Psoas muscle (tissue), 8 donors: ENCODE measurements around the gene OTUD3. TPM values are rescaled to one million over a fixed set of nuclear protein-coding genes. Genes with fewer than 3 reads are reported as not detected.

Experiments
- ATAC-seq, 4 donors: fragments of 200-7000 bp; cut with Tn5 transposase; one replicate each; pipeline ENCODE4 v1.9.1; 2020; ENCODE audit warnings: moderate library complexity in 3 of 4, mild to moderate bottlenecking in 2 of 4
- DNase-seq, 2 donors: peaks; one replicate each; pipeline ENCODE4 v3.0.0-alpha.2; 2020
- H3K27ac ChIP-seq: fragments of 200-600 bp; one replicate; pipeline ENCODE4 v1.8.0; 2022
- H3K27me3 ChIP-seq, 3 donors: fragments of 200-600 bp in 1 of 3; one replicate each; pipeline versions ENCODE4 v1.6.1 to v1.8.0; 2013 to 2022; ENCODE audit warnings: low read length in 2 of 3, mild to moderate bottlenecking in 2 of 3, moderate library complexity in 1 of 3; ENCODE audit not compliant: insufficient read depth in 3 of 3
- H3K36me3 ChIP-seq, 2 donors: fragments of 200-600 bp in 1 of 2; one replicate each; pipeline versions ENCODE4 v1.6.1 to v1.8.0; 2013 to 2022; ENCODE audit warnings: low read depth in 1 of 2, mild to moderate bottlenecking in 1 of 2, moderate library complexity in 1 of 2; ENCODE audit not compliant: insufficient read depth in 1 of 2
- H3K4me1 ChIP-seq: fragments of 200-600 bp; one replicate; pipeline ENCODE4 v1.8.0; 2022
- H3K4me3 ChIP-seq: fragments of 200-600 bp; one replicate; pipeline ENCODE4 v1.8.0; 2022; ENCODE audit warnings: mild to moderate bottlenecking
- H3K9me3 ChIP-seq: fragments of 200-600 bp; one replicate; pipeline ENCODE4 v1.8.0; 2022
- WGBS, 3 donors: extraction: QIAGEN DNeasy Blood & Tissue Kit; methylation state at CpG; one replicate each; pipeline versions ENCODE4 v1.1.6 to v1.1.7; 2013; 5-methylcytosine and 5-hydroxymethylcytosine counted together
- intact Hi-C, 2 donors: fragments of 100-400 bp; cut with DNase I; formaldehyde crosslinking; loops; one replicate each; pipeline versions ENCODE4 v1.11.0 to v1.14.2; 2022
- polyA plus RNA-seq, 3 donors: library from polyadenylated mRNA; stranded (reverse); fragments of 200-250 nt; gene quantifications; one replicate each; pipeline ENCODE4 v1.2.3, GENCODE V29; 2013
- total RNA-seq, 4 donors: library from RNA; stranded (reverse); fragmentation: NEBNext Ultra II Directional in 2 of 4; extraction: Animal tissue kit (Norgen Biotek cat#: 25700) in 2 of 4; gene quantifications; one replicate each; pipeline versions ENCODE4 v1.2.1 to v1.2.4, GENCODE V29; 2021 to 2023
- TF ChIP-seq, protein P1 (sequence below): fragments of 200-600 bp; IDR thresholded peaks from one replicate; pipeline ENCODE4 v1.8.0; 2022; ENCODE audit warnings: antibody characterized with exemption
- donor health status: healthy with polysubstance abuse.
- donor health status: DM: no; HTN: no; CAD: no; lungs with moderate emphysema.
- donor health status: Bipolar disorder and iron deficiency.
- donor health status: healthy.
- donor health status: DM: yes; HTN: yes; CAD: no.
- donor health status: DM: no; HTN: no; CAD: no.
- donor health status: DM: no; HTN: no; CAD: no.
- donor health status: DM: yes; HTN: yes; CAD: no.

OTUD3 gene
- total and polyA plus RNA-seq, 7 donors: 2.3 to 7.6 (median 6.1) TPM

DNA sequence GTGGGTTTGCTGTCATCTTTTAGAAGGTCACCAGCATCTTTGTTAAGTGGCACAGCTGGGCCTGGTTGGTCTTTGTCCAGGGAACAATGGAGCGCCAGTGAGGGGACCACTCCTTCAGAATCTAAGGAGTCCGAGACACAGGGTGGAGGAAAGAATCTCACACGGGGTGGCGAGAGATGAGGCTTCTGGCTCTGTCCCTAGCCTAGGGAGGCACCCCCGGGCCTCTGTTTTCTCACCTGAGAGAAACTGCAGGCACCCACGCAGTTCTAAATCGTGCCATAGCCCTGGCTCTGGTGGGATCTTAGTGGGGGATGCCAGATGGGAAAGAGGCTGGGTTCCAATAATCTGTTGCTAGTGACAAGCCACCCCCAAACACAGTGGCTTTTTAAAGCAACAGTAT, 52.1 kb downstream of the OTUD3 start:
- Histone ChIP-seq H3K27ac (no peak overlapping the region), H3K4me1 (no peaks in the 10 kb centered on the region), H3K9me3 (peaks cover 4% of the 10 kb centered on the region), H3K4me3 (no peak overlapping the region), H3K27me3 (no peaks in the 10 kb centered on the region), H3K36me3 (no peaks in the 10 kb centered on the region)
- intact Hi-C loops: no loop called here
- 74 to 81% (median 77%) methylated on average over 7 of the region's 7 CpGs for WGBS, 3 donors
- TF ChIP-seq, protein P1, sequence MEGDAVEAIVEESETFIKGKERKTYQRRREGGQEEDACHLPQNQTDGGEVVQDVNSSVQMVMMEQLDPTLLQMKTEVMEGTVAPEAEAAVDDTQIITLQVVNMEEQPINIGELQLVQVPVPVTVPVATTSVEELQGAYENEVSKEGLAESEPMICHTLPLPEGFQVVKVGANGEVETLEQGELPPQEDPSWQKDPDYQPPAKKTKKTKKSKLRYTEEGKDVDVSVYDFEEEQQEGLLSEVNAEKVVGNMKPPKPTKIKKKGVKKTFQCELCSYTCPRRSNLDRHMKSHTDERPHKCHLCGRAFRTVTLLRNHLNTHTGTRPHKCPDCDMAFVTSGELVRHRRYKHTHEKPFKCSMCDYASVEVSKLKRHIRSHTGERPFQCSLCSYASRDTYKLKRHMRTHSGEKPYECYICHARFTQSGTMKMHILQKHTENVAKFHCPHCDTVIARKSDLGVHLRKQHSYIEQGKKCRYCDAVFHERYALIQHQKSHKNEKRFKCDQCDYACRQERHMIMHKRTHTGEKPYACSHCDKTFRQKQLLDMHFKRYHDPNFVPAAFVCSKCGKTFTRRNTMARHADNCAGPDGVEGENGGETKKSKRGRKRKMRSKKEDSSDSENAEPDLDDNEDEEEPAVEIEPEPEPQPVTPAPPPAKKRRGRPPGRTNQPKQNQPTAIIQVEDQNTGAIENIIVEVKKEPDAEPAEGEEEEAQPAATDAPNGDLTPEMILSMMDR: no peak
- DNase-seq: no peak
- no peak for ATAC-seq

DNA sequence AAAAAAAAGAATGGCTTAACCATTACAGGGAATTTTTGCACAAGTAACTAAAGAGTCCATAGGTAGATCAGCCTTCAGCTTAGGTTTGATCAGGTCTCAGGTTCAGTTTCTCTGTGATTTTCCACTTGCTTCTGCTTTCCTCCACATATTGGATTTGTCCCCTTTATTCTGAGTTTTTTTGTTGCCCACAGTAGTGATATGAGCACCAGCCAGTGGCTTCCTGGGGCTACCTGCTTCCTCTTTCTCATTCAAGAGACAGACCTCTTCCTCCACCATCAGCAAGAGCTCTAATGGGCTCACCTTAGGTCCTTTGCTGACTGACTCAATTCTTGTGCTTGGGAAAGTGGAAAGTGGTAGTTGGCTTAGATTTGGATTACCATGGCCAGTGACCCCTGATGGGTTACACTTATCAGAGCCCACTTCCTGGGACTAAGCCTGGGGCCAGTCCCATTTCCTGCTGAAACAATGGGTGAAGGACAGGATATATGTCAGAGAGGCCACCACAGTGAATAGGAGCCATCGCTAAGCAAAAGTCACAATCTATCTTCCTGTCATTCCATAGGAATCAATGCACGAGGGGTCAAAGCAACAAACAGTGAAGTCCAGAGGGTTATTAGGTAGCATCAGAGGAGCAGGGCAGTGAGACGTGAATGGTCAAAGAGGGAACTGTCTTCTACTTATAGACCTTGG, 54.0 kb downstream of the OTUD3 start:
- ATAC-seq (no peak), DNase-seq (no peak)
- intact Hi-C loops: no loop called here
- TF ChIP-seq, protein P1: no peak
- Histone ChIP-seq H3K9me3 (peaks cover 4% of the 10 kb centered on the region), H3K27me3 (no peaks in the 10 kb centered on the region), H3K27ac (no peak overlapping the region), H3K36me3 (no peaks in the 10 kb centered on the region), H3K4me3 (no peak overlapping the region), H3K4me1 (no peaks in the 10 kb centered on the region)
- 70 to 78% (median 73%) methylated on average over 3 of the region's 3 CpGs for WGBS, 3 donors

DNA sequence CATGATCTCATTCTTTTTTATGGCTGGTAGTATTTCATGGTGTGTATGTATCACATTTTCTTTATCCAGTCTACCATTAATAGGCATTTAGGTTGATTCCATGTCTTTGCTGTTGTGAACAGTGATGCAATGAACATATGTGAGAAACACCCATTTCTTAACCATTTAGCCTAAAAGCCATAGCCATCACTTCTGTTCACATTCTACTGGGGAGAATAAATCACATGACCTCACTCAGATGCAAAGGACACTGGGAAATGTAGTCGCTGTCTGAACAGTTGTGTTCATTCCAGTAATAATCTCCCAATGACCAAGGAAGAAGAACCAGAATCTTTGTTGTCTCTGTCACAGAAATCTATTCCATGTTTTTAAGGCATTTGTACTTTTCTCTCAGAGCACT, 56.3 kb downstream of the OTUD3 start:
- intact Hi-C loops: no loop called here

DNA sequence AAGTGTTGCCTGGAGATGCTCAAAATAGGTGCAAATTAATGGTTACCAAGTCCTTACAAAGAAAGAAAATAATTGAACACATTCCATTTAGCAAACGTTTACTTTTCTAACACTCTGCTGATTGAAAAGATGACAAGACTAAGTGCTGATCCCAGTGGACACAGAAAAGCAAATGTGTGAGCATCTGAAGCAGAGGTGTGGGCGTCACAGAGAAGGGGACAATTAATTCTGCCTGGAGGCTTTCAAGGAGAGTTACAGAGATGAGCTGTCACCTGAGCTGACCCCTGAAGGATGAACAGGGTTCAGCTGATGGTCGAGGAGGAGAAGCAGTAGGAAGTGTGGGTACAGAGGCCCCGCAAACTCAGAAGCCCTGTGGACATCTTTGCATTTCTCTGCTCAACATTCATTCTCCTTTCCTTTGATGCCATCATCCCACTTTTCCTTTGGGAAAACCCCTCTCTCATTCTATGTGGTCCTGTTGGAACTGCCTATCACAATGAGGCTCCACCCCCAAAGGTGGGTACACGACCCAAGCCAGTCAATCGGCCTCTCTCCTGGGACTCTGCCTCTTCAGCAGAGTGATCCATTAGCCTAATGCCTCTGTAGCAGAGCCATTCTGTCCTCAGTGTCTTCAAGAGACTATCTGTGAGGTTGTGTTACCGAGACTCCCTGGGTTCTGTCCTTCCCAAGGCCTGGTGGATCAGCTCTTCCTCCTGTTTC, 58.5 kb downstream of the OTUD3 start:
- intact Hi-C loops: no loop called here
- Histone ChIP-seq H3K4me3 (no peak overlapping the region), H3K27ac (no peak overlapping the region), H3K9me3 (no peaks in the 10 kb centered on the region), H3K36me3 (no peaks in the 10 kb centered on the region), H3K4me1 (no peaks in the 10 kb centered on the region), H3K27me3 (no peaks in the 10 kb centered on the region)
- TF ChIP-seq, protein P1: no peak
- ATAC-seq: no peak
- no peak for DNase-seq
- WGBS, 3 donors: 69 to 72% (median 69%) methylated on average over 7 of the region's 7 CpGs

More for the DNA sequence above, 56.3 kb downstream of the OTUD3 start:
- TF ChIP-seq, protein P1: no peak
- no peaks in the 10 kb centered on the region for H3K27me3 ChIP-seq
- H3K9me3 ChIP-seq: no peaks in the 10 kb centered on the region
- no peaks in the 10 kb centered on the region for H3K36me3 ChIP-seq
- 79 to 94% (median 91%) methylated on average over 1 of the region's 1 CpG for WGBS, 3 donors
- ATAC-seq (no peak), DNase-seq (no peak)
- H3K27ac ChIP-seq: no peak overlapping the region
- H3K4me1 ChIP-seq: no peaks in the 10 kb centered on the region
- no peak overlapping the region for H3K4me3 ChIP-seq
